ENCODE measurements around the gene SPDYE2. TPM values are rescaled to one million over a fixed set of nuclear protein-coding genes. Genes with fewer than 3 reads are reported as not detected.
"Not testable (repeated sequence)": the region's sequence is repeated elsewhere in the genome, so short reads cannot be mapped to it uniquely, and the experiment has no call there.

Gene SPDYE2
- polyA plus RNA-seq, 1 of the 3 experiments (the other 2 are of a cell fraction), result not detected

- H2AFZ ChIP-seq (ENCODE audit: low read depth); H3K36me3 ChIP-seq (replicated peaks in 1 of 2; ENCODE audit: control insufficient read depth in 1 of 2, insufficient read depth in 2 of 2, low read length in 1 of 2); POLR2A ChIA-PET; H3K9ac ChIP-seq; H3K9me2 ChIP-seq; H3K4me2 ChIP-seq; H3K9me3 ChIP-seq; CTCF ChIA-PET; H3K27me3 ChIP-seq (ENCODE audit: insufficient read depth); H3K27ac ChIP-seq (ENCODE audit: low read depth in 2 of 2, low read length in 1 of 2); H3F3A ChIP-seq (replicated peaks; ENCODE audit: insufficient read depth); H3K79me2 ChIP-seq (ENCODE audit: insufficient read depth); H4K20me1 ChIP-seq (ENCODE audit: insufficient read depth); H3K4me3 ChIP-seq (ENCODE audit: low read depth in 2 of 2, low read length in 1 of 2); H3K4me1 ChIP-seq (ENCODE audit: control insufficient read depth in 1 of 2, insufficient read depth in 2 of 2, low read depth in 1 of 2, low read length in 1 of 2); DNase-seq: not testable (repeated sequence)
- no CpG with 5 or more reads among the region's 3 CpGs for WGBS (ENCODE audit: low lambda C conversion rate)
These were observed 25.3 kb downstream of the SPDYE2 start for GRCh38 chr7:102576363-102576762.

DNA sequence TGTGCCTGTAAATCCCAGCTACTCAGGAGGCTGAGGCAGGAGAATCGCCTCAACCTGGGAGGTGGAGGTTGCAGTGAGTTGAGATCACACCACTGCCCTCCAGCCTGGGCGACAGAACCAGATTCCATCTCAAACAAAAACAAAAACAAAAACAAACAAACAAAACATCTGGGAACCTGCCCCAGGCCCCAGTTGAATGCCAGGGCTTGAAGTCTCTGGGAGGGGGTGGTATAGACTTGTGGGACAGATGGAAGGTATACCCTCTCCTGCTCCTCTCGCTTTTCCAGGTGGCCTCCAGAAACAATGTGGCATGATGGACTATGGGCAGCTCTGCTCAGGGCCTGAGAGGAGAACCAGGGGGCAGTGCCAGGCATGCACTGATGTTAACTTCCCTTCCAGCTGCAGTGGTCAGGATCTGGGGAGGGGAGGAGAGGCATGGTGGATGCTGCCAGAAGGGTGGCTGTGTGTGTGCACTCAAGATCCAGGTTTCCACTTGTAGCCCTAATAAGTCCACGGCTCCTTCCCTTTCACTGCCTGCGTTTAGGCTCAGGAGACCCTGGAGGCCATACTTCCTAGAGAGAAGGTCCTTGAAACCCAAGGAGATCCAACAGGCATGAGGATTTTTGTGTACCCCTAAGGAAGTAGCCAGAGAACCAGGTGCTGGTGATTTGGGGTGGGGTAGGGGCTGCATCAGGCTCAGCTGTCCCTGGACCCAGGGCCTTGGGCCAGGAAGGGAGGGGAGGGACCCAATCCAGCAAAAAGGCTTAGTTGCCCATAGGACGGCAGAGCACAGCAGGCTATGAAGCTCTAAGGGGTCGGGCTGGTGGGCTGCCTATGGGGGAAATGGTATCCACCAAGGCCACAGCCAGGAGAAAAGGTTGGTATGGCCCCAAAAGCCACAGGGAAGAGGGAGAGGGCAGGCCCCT, 26.6 kb downstream of the SPDYE2 start:
- H4K20me1 ChIP-seq (ENCODE audit: insufficient read depth); POLR2A ChIA-PET; H3K27ac ChIP-seq (ENCODE audit: low read depth in 2 of 2, low read length in 1 of 2); CTCF ChIA-PET; DNase-seq; H3K9ac ChIP-seq; H3K9me2 ChIP-seq; H3K79me2 ChIP-seq (ENCODE audit: insufficient read depth); H3K4me2 ChIP-seq; H3K27me3 ChIP-seq (ENCODE audit: insufficient read depth); H3K4me3 ChIP-seq (ENCODE audit: low read depth in 2 of 2, low read length in 1 of 2); H3F3A ChIP-seq (replicated peaks; ENCODE audit: insufficient read depth); H3K4me1 ChIP-seq (ENCODE audit: control insufficient read depth in 1 of 2, insufficient read depth in 2 of 2, low read depth in 1 of 2, low read length in 1 of 2); H3K9me3 ChIP-seq; H2AFZ ChIP-seq (ENCODE audit: low read depth); H3K36me3 ChIP-seq (replicated peaks in 1 of 2; ENCODE audit: control insufficient read depth in 1 of 2, insufficient read depth in 2 of 2, low read length in 1 of 2): not testable (repeated sequence)
- 73% methylated on average over 7 of the region's 7 CpGs for WGBS (ENCODE audit: low lambda C conversion rate)

GRCh38 chr7:102578486-102578885, 27.5 kb downstream of the SPDYE2 start:
- CTCF ChIA-PET; H3K27ac ChIP-seq (ENCODE audit: low read depth in 2 of 2, low read length in 1 of 2); H3K9me3 ChIP-seq; H3K27me3 ChIP-seq (ENCODE audit: insufficient read depth); H3K79me2 ChIP-seq (ENCODE audit: insufficient read depth); H3K9ac ChIP-seq; H3K9me2 ChIP-seq; H3K4me3 ChIP-seq (ENCODE audit: low read depth in 2 of 2, low read length in 1 of 2); H2AFZ ChIP-seq (ENCODE audit: low read depth); H3K36me3 ChIP-seq (replicated peaks in 1 of 2; ENCODE audit: control insufficient read depth in 1 of 2, insufficient read depth in 2 of 2, low read length in 1 of 2); POLR2A ChIA-PET; H4K20me1 ChIP-seq (ENCODE audit: insufficient read depth); H3K4me2 ChIP-seq; H3F3A ChIP-seq (replicated peaks; ENCODE audit: insufficient read depth); H3K4me1 ChIP-seq (ENCODE audit: control insufficient read depth in 1 of 2, insufficient read depth in 2 of 2, low read depth in 1 of 2, low read length in 1 of 2); DNase-seq: not testable (repeated sequence)
- WGBS (ENCODE audit: low lambda C conversion rate), result 77% methylated on average over 5 of the region's 5 CpGs

- POLR2A ChIA-PET; H3K4me3 ChIP-seq (ENCODE audit: low read depth in 2 of 2, low read length in 1 of 2); H3K9me2 ChIP-seq; H3K9ac ChIP-seq; H3K36me3 ChIP-seq (replicated peaks in 1 of 2; ENCODE audit: control insufficient read depth in 1 of 2, insufficient read depth in 2 of 2, low read length in 1 of 2); H3K4me2 ChIP-seq; DNase-seq; CTCF ChIA-PET; H3K79me2 ChIP-seq (ENCODE audit: insufficient read depth); H3K27ac ChIP-seq (ENCODE audit: low read depth in 2 of 2, low read length in 1 of 2); H3K4me1 ChIP-seq (ENCODE audit: control insufficient read depth in 1 of 2, insufficient read depth in 2 of 2, low read depth in 1 of 2, low read length in 1 of 2); H4K20me1 ChIP-seq (ENCODE audit: insufficient read depth); H3K27me3 ChIP-seq (ENCODE audit: insufficient read depth); H3K9me3 ChIP-seq; H3F3A ChIP-seq (replicated peaks; ENCODE audit: insufficient read depth); H2AFZ ChIP-seq (ENCODE audit: low read depth): not testable (repeated sequence)
- no CpG with 5 or more reads among the region's 5 CpGs for WGBS (ENCODE audit: low lambda C conversion rate)
These were observed 30.7 kb downstream of the SPDYE2 start for GRCh38 chr7:102581722-102582121.

- H3F3A ChIP-seq (replicated peaks; ENCODE audit: insufficient read depth); H3K9me3 ChIP-seq; DNase-seq; H3K27ac ChIP-seq (ENCODE audit: low read depth in 2 of 2, low read length in 1 of 2); H3K4me2 ChIP-seq; H3K9ac ChIP-seq; H3K27me3 ChIP-seq (ENCODE audit: insufficient read depth); H3K36me3 ChIP-seq (replicated peaks in 1 of 2; ENCODE audit: control insufficient read depth in 1 of 2, insufficient read depth in 2 of 2, low read length in 1 of 2); H4K20me1 ChIP-seq (ENCODE audit: insufficient read depth); CTCF ChIA-PET; POLR2A ChIA-PET; H3K4me1 ChIP-seq (ENCODE audit: control insufficient read depth in 1 of 2, insufficient read depth in 2 of 2, low read depth in 1 of 2, low read length in 1 of 2); H2AFZ ChIP-seq (ENCODE audit: low read depth); H3K79me2 ChIP-seq (ENCODE audit: insufficient read depth); H3K4me3 ChIP-seq (ENCODE audit: low read depth in 2 of 2, low read length in 1 of 2); H3K9me2 ChIP-seq: not testable (repeated sequence)
- WGBS (ENCODE audit: low lambda C conversion rate), result no CpG with 5 or more reads among the region's 5 CpGs
These were observed 32.5 kb downstream of the SPDYE2 start for GRCh38 chr7:102583495-102583894.

- no CpG with 5 or more reads among the region's 9 CpGs for WGBS (ENCODE audit: low lambda C conversion rate)
- H3K9me3 ChIP-seq; H3K4me1 ChIP-seq (ENCODE audit: control insufficient read depth in 1 of 2, insufficient read depth in 2 of 2, low read depth in 1 of 2, low read length in 1 of 2); H3K27ac ChIP-seq (ENCODE audit: low read depth in 2 of 2, low read length in 1 of 2); H4K20me1 ChIP-seq (ENCODE audit: insufficient read depth); H2AFZ ChIP-seq (ENCODE audit: low read depth); H3K9ac ChIP-seq; POLR2A ChIA-PET; H3K27me3 ChIP-seq (ENCODE audit: insufficient read depth); H3K36me3 ChIP-seq (replicated peaks in 1 of 2; ENCODE audit: control insufficient read depth in 1 of 2, insufficient read depth in 2 of 2, low read length in 1 of 2); H3K4me3 ChIP-seq (ENCODE audit: low read depth in 2 of 2, low read length in 1 of 2); H3K4me2 ChIP-seq; H3K9me2 ChIP-seq; H3F3A ChIP-seq (replicated peaks; ENCODE audit: insufficient read depth); DNase-seq; H3K79me2 ChIP-seq (ENCODE audit: insufficient read depth); CTCF ChIA-PET: not testable (repeated sequence)
These were observed 38.8 kb downstream of the SPDYE2 start for GRCh38 chr7:102589857-102590256.

All from SK-N-SH (cell line).